Effector memory CD8-positive, alpha-beta T cell (primary cell): ENCODE data around the gene BTBD16.

Experiments
- ATAC-seq: fragments of 150-1000 bp; cut with Tn5 transposase; replicated peaks from 2 replicates; pipeline ENCODE4 v1.10.0; 2021; ENCODE audit warnings: mild to moderate bottlenecking, moderate library complexity
- DNase-seq, 3 experiments: peaks; one replicate each; pipeline ENCODE4 v3.0.0; 2021
- H3K27ac Mint-ChIP-seq, 2 donors: one replicate each; pipeline ENCODE4 v1.8.0; 2022; ENCODE audit warnings: mild to moderate bottlenecking in 2 of 2, mixed read lengths in 2 of 2, moderate library complexity in 2 of 2
- H3K27me3 Mint-ChIP-seq, 2 donors: one replicate each; pipeline ENCODE4 v1.8.0; 2022; ENCODE audit warnings: mixed read lengths in 2 of 2
- H3K36me3 Mint-ChIP-seq: one replicate; pipeline ENCODE4 v1.8.0; 2022; ENCODE audit warnings: mild to moderate bottlenecking, moderate library complexity, mixed read lengths; ENCODE audit not compliant: insufficient read depth
- H3K4me1 Mint-ChIP-seq, 2 donors: one replicate each; pipeline ENCODE4 v1.8.0; 2022; ENCODE audit warnings: low read depth in 2 of 2, mixed read lengths in 2 of 2
- H3K4me3 Mint-ChIP-seq, 2 donors: one replicate each; pipeline ENCODE4 v1.8.0; 2022; ENCODE audit warnings: mild to moderate bottlenecking in 2 of 2, mixed read lengths in 2 of 2, moderate library complexity in 2 of 2
- H3K9me3 Mint-ChIP-seq, 2 donors: one replicate each; pipeline ENCODE4 v1.8.0; 2022; ENCODE audit warnings: mixed read lengths in 2 of 2

The BTBD16 gene

GRCh38 chr10:122267849-122268737, 3.0 kb upstream of the BTBD16 start:
- no peaks in the 10 kb centered on the region for H3K36me3 Mint-ChIP-seq
- no peak overlapping the region for H3K4me3 Mint-ChIP-seq
- peaks cover 0 to 4% of the 10 kb centered on the region in 2 donors for H3K4me1 Mint-ChIP-seq
- peak overlapping the region in 1 of 2 donors; percentile 41 for H3K27ac Mint-ChIP-seq
- H3K9me3 Mint-ChIP-seq = peaks cover 0 to 3% of the 10 kb centered on the region in 2 donors
- peak; percentile 29 to 45 (median 33) for DNase-seq
- H3K27me3 Mint-ChIP-seq = peaks cover 48 to 60% of the 10 kb centered on the region in 2 donors
- peak; percentile 78 for ATAC-seq

- ATAC-seq = no peak
- no peak overlapping the region for H3K27ac Mint-ChIP-seq
Measured at GRCh38 chr10:122269059-122269687, 1.9 kb upstream of the BTBD16 start.

GRCh38 chr10:122273966-122274545, 3.0 kb downstream of the BTBD16 start:
- DNase-seq (no peak), ATAC-seq (no peak)
- Mint-ChIP-seq H3K27me3 (peaks cover 19 to 53% of the 10 kb centered on the region in 2 donors), H3K4me1 (no peaks in the 10 kb centered on the region), H3K36me3 (peaks cover under 1% of the 10 kb centered on the region), H3K4me3 (no peak overlapping the region), H3K27ac (no peak overlapping the region), H3K9me3 (no peaks in the 10 kb centered on the region)

More at GRCh38 chr10:122269059-122269687, 1.9 kb upstream of the BTBD16 start:
- no peaks in the 10 kb centered on the region for H3K36me3 Mint-ChIP-seq
- H3K4me1 Mint-ChIP-seq = peaks cover 0 to 4% of the 10 kb centered on the region in 2 donors
- no peak for DNase-seq
- no peak overlapping the region for H3K4me3 Mint-ChIP-seq
- peaks cover 37 to 50% of the 10 kb centered on the region in 2 donors for H3K27me3 Mint-ChIP-seq
- H3K9me3 Mint-ChIP-seq = no peaks in the 10 kb centered on the region

GRCh38 chr10:122276611-122277208, 5.6 kb downstream of the BTBD16 start:
- Mint-ChIP-seq H3K27ac (no peak overlapping the region), H3K4me1 (peaks cover 4 to 5% of the 10 kb centered on the region in 2 donors), H3K27me3 (peaks cover 37 to 62% of the 10 kb centered on the region in 2 donors), H3K4me3 (no peak overlapping the region), H3K9me3 (no peaks in the 10 kb centered on the region), H3K36me3 (peaks cover 3% of the 10 kb centered on the region)
- DNase-seq (no peak), ATAC-seq (no peak)

GRCh38 chr10:122277526-122278136, 6.5 kb downstream of the BTBD16 start:
- no peak overlapping the region for H3K4me3 Mint-ChIP-seq
- ATAC-seq (no peak), DNase-seq (no peak)
- no peak overlapping the region for H3K27ac Mint-ChIP-seq
- peaks cover 42 to 69% of the 10 kb centered on the region in 2 donors for H3K27me3 Mint-ChIP-seq
- peaks cover 4 to 5% of the 10 kb centered on the region in 2 donors for H3K4me1 Mint-ChIP-seq
- peaks cover 3% of the 10 kb centered on the region for H3K36me3 Mint-ChIP-seq
- H3K9me3 Mint-ChIP-seq = no peaks in the 10 kb centered on the region

GRCh38 chr10:122279725-122280141, 8.6 kb downstream of the BTBD16 start:
- H3K9me3 Mint-ChIP-seq = no peaks in the 10 kb centered on the region
- DNase-seq (no peak), ATAC-seq (no peak)
- peaks cover 39 to 80% of the 10 kb centered on the region in 2 donors for H3K27me3 Mint-ChIP-seq
- H3K4me1 Mint-ChIP-seq = peaks cover 4 to 5% of the 10 kb centered on the region in 2 donors
- H3K27ac Mint-ChIP-seq = no peak overlapping the region
- H3K36me3 Mint-ChIP-seq = peaks cover 3% of the 10 kb centered on the region
- H3K4me3 Mint-ChIP-seq = no peak overlapping the region

GRCh38 chr10:122280156-122280555, 9.1 kb downstream of the BTBD16 start:
- Mint-ChIP-seq H3K27me3 (peaks cover 39 to 80% of the 10 kb centered on the region in 2 donors), H3K4me3 (no peak overlapping the region), H3K9me3 (no peaks in the 10 kb centered on the region), H3K36me3 (peaks cover 3% of the 10 kb centered on the region), H3K27ac (no peak overlapping the region), H3K4me1 (peaks cover 4 to 5% of the 10 kb centered on the region in 2 donors)
- DNase-seq (no peak), ATAC-seq (no peak)

- Mint-ChIP-seq H3K4me3 (no peak overlapping the region), H3K4me1 (peaks cover 4 to 5% of the 10 kb centered on the region in 2 donors), H3K9me3 (no peaks in the 10 kb centered on the region), H3K27ac (peak overlapping the region in 1 of 2 donors; percentile 36), H3K36me3 (peaks cover 3% of the 10 kb centered on the region), H3K27me3 (peaks cover 36 to 80% of the 10 kb centered on the region in 2 donors)
- ATAC-seq = no peak
- no peak for DNase-seq
Measured at GRCh38 chr10:122281018-122281626, 10.0 kb downstream of the BTBD16 start.

- DNase-seq = no peak
- Mint-ChIP-seq H3K4me1 (peaks cover 4 to 5% of the 10 kb centered on the region in 2 donors), H3K4me3 (no peak overlapping the region), H3K36me3 (peaks cover 3% of the 10 kb centered on the region), H3K9me3 (no peaks in the 10 kb centered on the region), H3K27ac (peak overlapping the region in 1 of 2 donors; percentile 36), H3K27me3 (peaks cover 41 to 86% of the 10 kb centered on the region in 2 donors)
- no peak for ATAC-seq
Measured at GRCh38 chr10:122281751-122282150, 10.7 kb downstream of the BTBD16 start.

GRCh38 chr10:122282253-122282671, 11.2 kb downstream of the BTBD16 start:
- H3K27me3 Mint-ChIP-seq = peaks cover 45 to 87% of the 10 kb centered on the region in 2 donors
- no peak overlapping the region for H3K4me3 Mint-ChIP-seq
- H3K36me3 Mint-ChIP-seq = peaks cover 3% of the 10 kb centered on the region
- peaks cover 4 to 5% of the 10 kb centered on the region in 2 donors for H3K4me1 Mint-ChIP-seq
- no peak for DNase-seq
- ATAC-seq = no peak
- H3K27ac Mint-ChIP-seq = no peak overlapping the region
- no peaks in the 10 kb centered on the region for H3K9me3 Mint-ChIP-seq

- Mint-ChIP-seq H3K27me3 (peaks cover 46 to 88% of the 10 kb centered on the region in 2 donors), H3K4me3 (no peak overlapping the region), H3K27ac (no peak overlapping the region), H3K4me1 (peaks cover 4 to 7% of the 10 kb centered on the region in 2 donors), H3K9me3 (no peaks in the 10 kb centered on the region), H3K36me3 (peaks cover 3% of the 10 kb centered on the region)
- ATAC-seq (no peak), DNase-seq (no peak)
Measured at GRCh38 chr10:122282909-122283308, 11.8 kb downstream of the BTBD16 start.
